UCSD-AML1 (cell line): Measurements from ENCODE around the gene CAPN14.

Experiments
- DNase-seq: peaks from one replicate; lab custom pipeline; 2025; ENCODE audit not compliant: unreplicated experiment; lab: John Stamatoyannopoulos, UW

Gene CAPN14

DNA sequence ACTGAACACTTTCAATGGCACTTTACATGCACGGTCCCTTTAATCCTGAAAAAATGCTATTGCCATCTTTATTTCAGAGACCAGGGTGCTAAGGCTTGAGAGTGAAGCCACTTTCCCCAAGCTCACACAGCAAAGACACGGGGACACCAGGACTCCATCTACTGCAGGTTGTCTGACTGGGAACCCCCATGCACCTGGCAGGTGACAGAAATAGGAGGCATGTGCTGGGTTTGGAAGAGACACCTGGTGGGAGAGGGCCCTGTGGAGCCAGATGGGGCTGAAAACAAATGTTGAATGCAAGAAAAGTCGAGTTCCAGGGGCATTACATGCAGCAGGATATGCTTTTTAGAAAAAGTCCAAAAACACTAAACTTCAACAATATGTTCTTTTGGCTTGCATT is 11.4 kb upstream of the CAPN14 start:
- no peak for DNase-seq

DNA sequence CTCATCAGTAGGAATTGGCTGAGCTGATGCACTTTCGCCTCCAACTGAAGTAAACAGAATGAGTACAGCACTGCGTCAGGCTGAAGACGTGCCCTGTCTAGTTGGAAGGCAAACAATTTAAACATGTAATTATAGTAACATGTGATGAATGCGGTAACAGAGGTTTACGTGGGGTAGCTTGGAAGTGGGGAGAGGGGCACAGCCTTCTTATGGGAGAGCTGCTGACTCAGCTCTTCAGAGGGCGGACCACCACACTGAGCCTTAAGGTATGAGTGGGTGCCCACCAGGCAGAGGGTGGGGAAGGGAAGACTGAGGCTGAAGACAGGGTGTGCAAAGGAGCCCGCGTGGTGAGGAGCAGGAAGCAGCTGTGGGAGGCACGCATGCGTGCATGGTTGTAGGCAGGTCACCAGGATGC is 10.4 kb upstream of the CAPN14 start:
- DNase-seq, result no peak

GRCh38 chr2:31227110-31227509 is 9.8 kb upstream of the CAPN14 start:
- no peak for DNase-seq

GRCh38 chr2:31226266-31226665 is 9.0 kb upstream of the CAPN14 start:
- no peak for DNase-seq

GRCh38 chr2:31223749-31224148 is 6.4 kb upstream of the CAPN14 start:
- no peak for DNase-seq

- no peak for DNase-seq
These were observed 5.7 kb upstream of the CAPN14 start for GRCh38 chr2:31223026-31223425.

GRCh38 chr2:31222071-31222470 is 4.8 kb upstream of the CAPN14 start:
- DNase-seq, result no peak

DNA sequence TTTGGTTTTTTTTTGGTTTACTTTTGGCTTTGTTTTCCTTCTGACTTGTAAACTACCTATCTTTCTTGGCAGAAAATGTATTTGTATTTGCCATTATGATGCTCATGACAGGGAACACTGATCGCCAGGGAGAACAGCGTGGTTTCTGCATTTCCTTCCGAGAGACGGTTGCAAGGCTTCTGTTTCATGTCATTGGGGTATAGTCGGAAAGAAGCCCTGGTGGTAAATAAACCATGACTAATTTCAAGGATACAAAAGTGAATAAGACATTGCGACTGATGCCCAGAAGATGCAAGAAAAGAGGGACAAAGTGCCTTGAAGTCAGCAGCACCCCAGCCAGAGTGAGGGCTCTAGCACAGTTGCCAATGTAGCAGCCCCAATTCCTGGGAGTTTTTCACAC is 4.2 kb upstream of the CAPN14 start:
- no peak for DNase-seq

DNA sequence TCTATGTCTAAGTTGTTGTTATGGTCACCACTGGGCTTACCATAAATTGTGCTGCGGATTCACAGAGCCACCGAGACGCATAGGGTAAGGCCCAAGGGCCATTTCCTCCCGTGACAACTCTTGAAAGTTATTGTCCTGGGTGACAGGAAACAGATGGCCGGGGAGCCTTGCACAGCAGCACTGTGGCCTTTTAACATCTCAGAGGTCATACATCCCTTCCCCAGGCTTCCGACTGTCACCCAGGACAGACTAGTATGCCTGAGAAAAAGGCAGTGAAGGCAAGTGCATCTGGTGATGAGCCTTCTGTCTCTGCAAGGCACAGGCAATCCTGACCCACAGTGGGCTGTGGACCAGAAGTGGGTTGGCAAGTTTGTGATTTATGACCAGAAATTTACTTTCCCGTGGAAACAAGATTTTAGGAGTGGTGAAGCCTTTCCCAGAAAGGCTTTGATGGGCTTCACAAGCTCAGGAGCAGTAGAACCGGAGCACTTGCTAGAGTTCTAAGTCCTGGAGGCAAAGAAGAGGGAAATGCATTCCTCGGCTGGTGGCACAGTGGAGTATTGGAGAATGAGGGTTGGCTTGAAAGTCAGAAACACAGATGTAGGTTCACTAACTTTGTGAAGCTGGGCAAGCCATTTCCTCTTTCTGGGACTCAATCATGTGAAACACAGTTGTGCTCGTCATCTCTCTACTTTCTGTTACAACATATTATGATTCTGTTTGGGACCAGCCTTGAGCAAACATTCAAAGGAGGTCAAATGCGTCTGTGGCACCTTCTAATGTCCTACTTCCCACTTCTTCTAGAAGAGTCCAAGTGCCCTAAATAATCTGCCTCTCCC is 2.0 kb upstream of the CAPN14 start:
- no peak for DNase-seq

DNA sequence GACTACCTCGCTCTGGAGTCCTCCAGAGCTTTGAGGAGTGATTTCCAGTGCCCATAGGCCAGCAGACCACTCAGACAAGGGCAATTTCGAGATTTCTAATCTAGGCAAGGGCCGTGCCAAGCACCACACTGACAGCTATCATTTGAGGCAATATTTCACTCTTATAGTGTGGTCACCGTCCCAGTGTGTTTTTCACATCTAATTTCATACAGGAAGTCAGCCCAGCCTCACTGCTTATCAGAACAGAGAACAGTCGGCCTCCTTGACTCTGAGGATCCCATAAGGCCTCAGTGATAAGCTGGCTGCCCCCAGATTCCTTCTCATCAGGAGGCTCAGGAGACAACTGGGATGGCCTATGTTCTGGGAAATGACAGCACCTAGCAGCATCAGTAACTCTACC is 581 bp downstream of the CAPN14 start:
- no peak for DNase-seq

DNA sequence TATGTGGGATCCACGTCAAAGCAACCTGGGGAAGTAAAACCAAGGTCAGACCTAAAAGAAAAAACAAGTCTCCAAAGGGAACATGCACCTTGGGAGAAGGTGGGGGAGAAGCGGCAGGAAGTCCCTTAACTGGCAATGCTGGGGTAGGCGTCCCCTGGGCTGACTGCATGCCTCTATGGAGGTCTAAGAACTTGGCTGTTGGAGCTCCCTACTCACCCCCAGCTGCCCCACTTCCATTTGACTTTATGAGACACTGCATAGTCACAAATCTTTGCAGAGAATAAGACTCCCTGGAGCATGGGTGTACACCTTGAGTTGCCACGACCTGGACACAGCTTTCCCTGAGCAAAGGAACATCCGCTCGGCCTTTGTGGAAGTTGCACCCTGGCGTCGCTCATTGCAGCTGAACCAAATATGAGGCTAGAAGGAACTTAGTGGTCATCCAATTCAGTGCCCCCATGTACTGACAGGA is 2.8 kb downstream of the CAPN14 start:
- DNase-seq, result no peak

DNA sequence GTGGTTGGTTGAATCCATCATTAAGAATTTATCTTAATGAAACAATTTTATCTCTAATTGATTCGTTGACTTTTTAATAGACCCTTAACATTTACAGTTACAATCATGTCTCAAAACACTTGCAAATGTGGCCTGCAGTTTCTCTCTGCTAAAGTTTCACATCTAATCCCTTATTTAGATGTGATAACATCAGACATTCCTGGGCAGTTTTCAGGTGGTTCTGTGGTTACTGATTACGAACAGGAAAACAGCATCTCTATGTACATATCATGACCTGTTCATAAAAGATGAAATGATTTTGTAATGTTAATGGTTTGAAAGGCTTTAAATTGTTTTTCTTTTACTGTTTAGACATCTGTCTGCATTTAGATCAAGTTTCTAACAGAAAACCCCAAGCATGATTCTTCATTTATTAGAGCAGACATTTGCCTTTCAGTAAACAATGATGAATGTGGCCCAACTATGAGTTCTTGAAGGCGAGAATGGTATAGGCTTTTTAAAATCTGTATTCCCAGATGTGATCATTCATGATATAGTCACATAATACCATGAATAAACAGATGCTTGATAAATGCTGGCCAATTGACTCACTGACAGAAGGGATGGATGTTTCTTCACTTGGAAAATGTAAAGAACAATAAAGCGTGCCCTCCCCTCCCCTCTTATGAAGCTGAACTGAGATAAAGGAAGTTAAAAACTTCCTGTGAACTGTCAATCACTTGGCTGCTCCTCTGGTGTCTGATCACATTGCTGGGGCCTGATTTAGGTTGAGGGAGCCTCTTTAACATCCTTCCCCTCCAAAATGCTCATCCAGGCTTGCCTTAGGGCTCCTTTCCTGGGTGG is 3.5 kb downstream of the CAPN14 start:
- no peak for DNase-seq

GRCh38 chr2:31212659-31213600 is 4.4 kb downstream of the CAPN14 start:
- no peak for DNase-seq

DNA sequence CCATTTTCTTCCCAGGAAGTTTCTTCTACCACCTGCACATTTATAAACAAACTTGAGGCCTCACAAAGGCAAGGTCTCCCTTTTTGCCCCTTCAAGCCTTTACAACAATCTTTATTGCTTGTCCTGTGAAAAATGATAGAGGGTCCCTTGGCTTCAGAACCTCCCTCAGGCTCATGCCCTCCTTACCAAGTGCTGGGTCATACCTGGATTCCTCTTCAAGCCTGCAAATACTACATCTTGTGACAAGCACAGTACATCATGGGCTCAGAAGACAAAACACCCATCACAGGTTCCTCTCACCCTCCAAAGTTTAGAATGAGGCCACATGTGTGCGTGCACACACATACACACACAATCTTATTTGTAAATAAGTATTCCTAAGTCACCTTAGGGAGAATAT is 9.1 kb downstream of the CAPN14 start:
- DNase-seq, result no peak

- DNase-seq, result no peak
These were observed 9.5 kb downstream of the CAPN14 start for GRCh38 chr2:31207790-31208189.

GRCh38 chr2:31205613-31206012 is 11.7 kb downstream of the CAPN14 start:
- no peak for DNase-seq

DNA sequence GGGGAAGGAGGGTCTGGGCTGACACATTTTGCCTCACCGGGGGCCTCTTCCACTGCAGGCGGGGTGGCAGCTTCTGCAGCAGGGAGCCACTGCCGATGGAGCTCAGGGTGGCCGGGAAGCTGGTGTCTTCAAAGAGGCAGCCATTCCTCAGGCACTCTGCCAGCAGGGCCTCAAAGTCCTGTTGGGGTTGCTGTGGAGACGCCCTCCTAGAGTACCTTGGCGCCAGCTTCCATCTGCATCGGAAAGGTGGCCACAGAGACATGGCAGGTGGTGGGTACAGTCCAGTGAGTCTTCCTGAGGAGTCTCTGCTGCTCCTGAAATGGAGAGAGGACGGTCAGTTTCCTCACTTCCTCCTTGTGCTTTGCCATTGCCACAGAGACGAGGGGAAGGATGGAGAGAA is 12.1 kb downstream of the CAPN14 start:
- DNase-seq, result no peak

DNA sequence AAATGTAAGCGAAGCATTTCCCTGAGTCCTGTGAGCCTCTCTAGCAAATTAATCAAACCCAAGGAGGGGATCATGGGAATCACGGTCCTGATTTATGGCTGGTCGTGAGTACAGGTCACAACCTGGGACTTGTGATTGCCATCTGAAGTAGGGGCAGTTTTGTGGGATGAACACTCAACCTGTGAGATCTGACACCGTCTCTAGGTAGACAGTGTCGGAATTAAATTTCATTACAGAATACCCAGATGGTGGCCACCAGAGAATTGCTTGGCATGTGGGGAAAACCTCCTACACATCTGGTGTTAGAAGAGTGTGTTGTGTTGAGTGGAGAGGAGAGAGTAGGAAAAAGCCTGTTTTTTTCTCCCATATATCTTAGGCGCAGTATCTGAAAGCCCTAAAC is 12.5 kb downstream of the CAPN14 start:
- no peak for DNase-seq

DNA sequence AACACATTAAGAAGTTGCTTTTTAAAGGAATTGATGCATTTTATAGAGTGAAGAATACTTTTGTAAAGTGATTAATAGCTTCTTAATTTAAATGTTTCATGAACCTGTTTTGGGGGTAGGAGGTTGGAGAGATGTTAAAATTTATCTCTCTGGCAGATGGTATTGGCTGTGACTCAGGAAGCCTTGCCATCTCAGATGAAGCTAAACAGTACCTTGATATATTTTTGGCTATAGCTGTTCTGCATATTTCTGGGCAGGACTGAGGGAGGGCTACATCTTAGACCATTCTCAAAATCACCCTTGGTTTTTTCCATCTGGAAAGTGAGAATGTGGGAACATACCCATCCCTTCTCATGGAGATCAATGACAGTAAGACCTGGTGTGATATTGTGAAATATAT is 13.4 kb downstream of the CAPN14 start:
- DNase-seq, result no peak

DNA sequence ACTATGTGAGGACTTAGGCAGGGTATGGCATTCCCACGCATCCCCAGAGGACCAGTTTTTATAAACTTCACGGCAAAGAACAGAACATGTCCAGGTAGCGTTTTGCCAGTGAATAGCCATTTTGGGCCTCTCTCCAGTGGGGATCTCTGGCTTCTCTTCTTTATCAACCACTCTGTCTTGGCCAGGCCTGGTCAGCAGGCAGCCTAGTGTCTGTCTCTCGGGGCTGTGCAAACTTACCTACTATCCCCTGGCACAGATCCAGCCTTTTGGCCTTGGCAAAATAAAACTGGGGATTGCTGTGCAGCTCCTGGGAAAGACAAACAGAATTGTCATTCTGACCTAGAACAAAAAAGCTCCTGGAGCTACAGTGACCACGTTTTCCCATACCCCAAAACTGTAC is 14.5 kb downstream of the CAPN14 start:
- DNase-seq, result no peak

GRCh38 chr2:31202041-31202440 is 15.3 kb downstream of the CAPN14 start:
- DNase-seq, result no peak
